GM23338 (cell line): ENCODE measurements around the gene IGSF22. TPM values are rescaled to one million over a fixed set of nuclear protein-coding genes. Genes with fewer than 3 reads are reported as not detected.
A peak's percentile ranks its signal among the peaks of the same experiment; 100 is the strongest.

Experiments
- ATAC-seq: fragments of 200-7000 bp; cut with Tn5 transposase; 3 replicates; pipeline ENCODE4 v1.9.1; 2020
- DNase-seq: peaks from one replicate; pipeline ENCODE4 v3.0.0-alpha.2; 2015; ENCODE audit warnings: low spot score
- H2AFZ ChIP-seq: fragments of 200-600 bp; sonication (generic); 2 replicates; pipeline ENCODE4 v1.8.0; 2016; ENCODE audit warnings: antibody characterized with exemption, mild to moderate bottlenecking, moderate library complexity
- H3F3A ChIP-seq: fragments of 200-600 bp; sonication (generic); replicated peaks from 2 replicates; pipeline ENCODE4 v1.8.0; 2017; ENCODE audit warnings: antibody characterized with exemption, mixed run types, low read depth
- H3K27ac ChIP-seq: fragments of 200-600 bp; sonication (generic); 2 replicates; pipeline ENCODE4 v1.6.1; 2016; ENCODE audit warnings: low read depth
- H3K27me3 ChIP-seq: fragments of 200-600 bp; sonication (generic); 2 replicates; pipeline ENCODE4 v1.8.0; 2016; ENCODE audit warnings: mild to moderate bottlenecking, mixed run types, moderate library complexity; ENCODE audit not compliant: insufficient read depth
- H3K36me3 ChIP-seq: fragments of 200-600 bp; sonication (generic); 2 replicates; pipeline ENCODE4 v1.8.0; 2016; ENCODE audit warnings: mild to moderate bottlenecking; ENCODE audit not compliant: insufficient read depth
- H3K4me1 ChIP-seq: fragments of 200-600 bp; sonication (generic); 2 replicates; pipeline ENCODE4 v1.8.0; 2016; ENCODE audit warnings: mild to moderate bottlenecking, moderate library complexity; ENCODE audit not compliant: insufficient read depth
- H3K4me2 ChIP-seq: fragments of 200-600 bp; sonication (generic); 2 replicates; pipeline ENCODE4 v1.7.1; 2017; ENCODE audit warnings: mixed run types
- H3K4me3 ChIP-seq: fragments of 200-600 bp; sonication (generic); 2 replicates; pipeline ENCODE4 v1.6.1; 2016; ENCODE audit warnings: mixed run types
- H3K79me2 ChIP-seq: fragments of 200-600 bp; sonication (generic); replicated peaks from 2 replicates; pipeline ENCODE4 v1.8.0; 2017; ENCODE audit warnings: mild to moderate bottlenecking; ENCODE audit not compliant: insufficient read depth
- H3K9me2 ChIP-seq: fragments of 200-600 bp; sonication (generic); 2 replicates; pipeline ENCODE4 v1.8.0; 2017; ENCODE audit not compliant: insufficient read depth
- H4K20me1 ChIP-seq: fragments of 200-600 bp; sonication (generic); replicated peaks from 2 replicates; pipeline ENCODE4 v1.8.0; 2017; ENCODE audit warnings: mild to moderate bottlenecking; ENCODE audit not compliant: insufficient read depth
- H3K27ac Mint-ChIP-seq: 2 replicates; pipeline ENCODE4 v1.8.0; 2020; ENCODE audit warnings: inconsistent platforms, mild to moderate bottlenecking, moderate library complexity, mixed read lengths
- H3K27me3 Mint-ChIP-seq: 3 replicates; pipeline ENCODE4 v1.8.0; 2022; ENCODE audit warnings: low read depth, mild to moderate bottlenecking, moderate library complexity, mixed read lengths, inconsistent platforms; ENCODE audit not compliant: insufficient read depth, poor library complexity
- H3K36me3 Mint-ChIP-seq: 3 replicates; pipeline ENCODE4 v1.8.0; 2021; ENCODE audit warnings: low read depth, mild to moderate bottlenecking, inconsistent platforms, moderate library complexity, mixed read lengths
- H3K4me1 Mint-ChIP-seq: 3 replicates; pipeline ENCODE4 v1.8.0; 2020; ENCODE audit warnings: mild to moderate bottlenecking, inconsistent platforms, mixed read lengths
- H3K4me3 Mint-ChIP-seq: 3 replicates; pipeline ENCODE4 v1.8.0; 2021; ENCODE audit warnings: moderate library complexity, mild to moderate bottlenecking, inconsistent platforms, mixed read lengths
- H3K9me3 Mint-ChIP-seq: 3 replicates; pipeline ENCODE4 v1.8.0; 2020; ENCODE audit warnings: moderate library complexity, mild to moderate bottlenecking, inconsistent platforms, mixed read lengths
- EZH2 ChIP-seq: fragments of 200-600 bp; sonication (generic); IDR thresholded peaks from one replicate; pipeline ENCODE4 v1.8.0; 2017; ENCODE audit warnings: antibody characterized with exemption, mild to moderate bottlenecking, low read depth; ENCODE audit not compliant: unreplicated experiment
- EZH2phosphoT487 ChIP-seq: fragments of 200-600 bp; sonication (generic); IDR thresholded peaks from one replicate; pipeline ENCODE4 v1.8.1; 2018; ENCODE audit warnings: antibody characterized with exemption; ENCODE audit not compliant: unreplicated experiment
- JUNB ChIP-seq: IDR thresholded peaks from one replicate; pipeline ENCODE4 v1.6.1; 2016; ENCODE audit warnings: antibody characterized with exemption; ENCODE audit not compliant: unreplicated experiment
- POLR2AphosphoS5 ChIP-seq: IDR thresholded peaks from 2 replicates; pipeline ENCODE4 v1.6.1; 2016; ENCODE audit warnings: antibody characterized with exemption, low read depth
- REST ChIP-seq: IDR thresholded peaks from one replicate; pipeline ENCODE4 v1.6.1; 2018; ENCODE audit warnings: antibody characterized with exemption; ENCODE audit not compliant: unreplicated experiment
- STAT1 ChIP-seq: IDR thresholded peaks from one replicate; pipeline ENCODE4 v1.6.1; 2016; ENCODE audit warnings: antibody characterized with exemption; ENCODE audit not compliant: unreplicated experiment
- ZNF331 ChIP-seq: fragments of 250-450 bp; sonication (Bioruptor Pico); IDR thresholded peaks from 2 replicates; pipeline ENCODE4 v1.5.0; 2020; ENCODE audit warnings: low read depth, mild to moderate bottlenecking, moderate library complexity
- ZNF462 ChIP-seq: fragments of 250-450 bp; sonication (Bioruptor Pico); IDR thresholded peaks from 2 replicates; pipeline ENCODE4 v1.5.0; 2020; ENCODE audit warnings: mild to moderate bottlenecking, moderate library complexity
- polyA plus RNA-seq: library from polyadenylated mRNA; unstranded; fragments of >200 nt; fragmentation: Nextera tagmentation; extraction: Ambion mirVana; gene quantifications from 2 replicates; pipeline ENCODE4 v1.2.1, GENCODE V29; 2016
- total RNA-seq: library from RNA; depleted of rRNA; stranded (reverse); fragments of >200 nt; shearing (Covaris generic); gene quantifications from 2 replicates; pipeline ENCODE4 v1.2.3, GENCODE V29; 2014

Gene IGSF22
- total and polyA plus RNA-seq, 2 experiments from 2014 or later = 0.37 TPM; not detected in 1

- TF ChIP-seq REST = no peak
- TF ChIP-seq JUNB = no peak
Measured at GRCh38 chr11:18773681-18774080, 47.7 kb upstream of the IGSF22 start (continued).

GRCh38 chr11:18773104-18773503, 47.1 kb upstream of the IGSF22 start:
- Histone ChIP-seq H3K4me2 (peak overlapping the region; percentile 66; the same call in 1 of the 2 replicates), H3K4me3 (0 out of 2 replicates have a peak overlapping the region, but pooled peaks have one; percentile 20), H3K9me2 (no peaks in the 10 kb centered on the region), H2AFZ (no peak overlapping the region), H3K4me1 (peaks cover 27% of the 10 kb centered on the region), H3K36me3 (no peaks in the 10 kb centered on the region), H3K27me3 (no peaks in the 10 kb centered on the region), H3K79me2 (no peaks in the 10 kb centered on the region), H3F3A (no peaks in the 10 kb centered on the region), H3K27ac (no peak overlapping the region), H4K20me1 (no peaks in the 10 kb centered on the region)
- H3K36me3 Mint-ChIP-seq = peaks cover 2% of the 10 kb centered on the region; the same call in 1 of the 3 replicates
- H3K27me3 Mint-ChIP-seq = peaks cover 14% of the 10 kb centered on the region
- DNase-seq (peak; percentile 41), ATAC-seq (peak; percentile 49)
- TF ChIP-seq POLR2AphosphoS5 = no peak
- no peak for TF ChIP-seq EZH2
- no peak for TF ChIP-seq STAT1
- no peak for TF ChIP-seq ZNF462 (CRISPR knock-in tag)
- TF ChIP-seq ZNF331 (CRISPR knock-in tag) = no peak
- no peak for TF ChIP-seq REST
- TF ChIP-seq EZH2phosphoT487 = no peak
- H3K9me3 Mint-ChIP-seq = no peaks in the 10 kb centered on the region; the same call in 2 of the 3 replicates
- peaks cover 46% of the 10 kb centered on the region for H3K4me1 Mint-ChIP-seq
- H3K4me3 Mint-ChIP-seq = no peak overlapping the region
- H3K27ac Mint-ChIP-seq = no peak overlapping the region
